ENCODE data around the gene FHAD1.

GRCh38 chr1:15430787-15431570 lies 184.0 kb downstream of the FHAD1 start:
- TF ChIP-seq POLR2A (IDR thresholded peaks at IDR 0.05; ENCODE audit: extremely low read depth, insufficient read length) (no peak), CTCF (IDR thresholded peaks at IDR 0.05; ENCODE audit: low read depth, low read length) (peak; percentile 92), MAX (IDR thresholded peaks at IDR 0.05; ENCODE audit: low read depth, low read length) (no peak), MYC (IDR thresholded peaks at IDR 0.05; ENCODE audit: low read depth, low read length) (no peak)
